Lower lobe of right lung (tissue), 2 donors: ENCODE data around the gene TLL1. TPM values are rescaled to one million over a fixed set of nuclear protein-coding genes. Genes with fewer than 3 reads are reported as not detected.

Experiments
- ATAC-seq, 2 donors: fragments of 200-7000 bp; cut with Tn5 transposase; one replicate each; pipeline ENCODE4 v1.9.1; 2020 to 2022; ENCODE audit warnings: mild to moderate bottlenecking in 2 of 2, moderate library complexity in 2 of 2
- DNase-seq: peaks from one replicate; pipeline ENCODE4 v3.0.0-alpha.2; 2020
- H3K27ac ChIP-seq: fragments of 200-600 bp; one replicate; pipeline ENCODE4 v1.8.0; 2022
- H3K27me3 ChIP-seq: fragments of 200-600 bp; one replicate; pipeline ENCODE4 v1.8.0; 2022; ENCODE audit warnings: low read depth
- H3K36me3 ChIP-seq: fragments of 200-600 bp; one replicate; pipeline ENCODE4 v1.8.0; 2022; ENCODE audit warnings: mild to moderate bottlenecking
- H3K4me1 ChIP-seq: fragments of 200-600 bp; one replicate; pipeline ENCODE4 v1.8.0; 2022
- H3K4me3 ChIP-seq: fragments of 200-600 bp; one replicate; pipeline ENCODE4 v1.8.0; 2022; ENCODE audit warnings: mild to moderate bottlenecking
- H3K9me3 ChIP-seq: fragments of 200-600 bp; one replicate; pipeline ENCODE4 v1.8.0; 2022
- CTCF ChIP-seq: fragments of 200-600 bp; IDR thresholded peaks from one replicate; pipeline ENCODE4 v1.8.0; 2022; ENCODE audit warnings: antibody characterized with exemption, mild to moderate bottlenecking
- intact Hi-C: fragments of 100-400 bp; cut with DNase I; formaldehyde crosslinking; loops from one replicate; pipeline ENCODE4 v1.11.0; 2022
- total RNA-seq: library from RNA; stranded (reverse); fragmentation: NEBNext Ultra II Directional; extraction: Animal tissue kit (Norgen Biotek cat#: 25700); gene quantifications from one replicate; pipeline ENCODE4 v1.2.1, GENCODE V29; 2021
- donor health status: DM: no; HTN: yes; CAD: no; lungs with severe emphysema.

TLL1 gene
- total RNA-seq, 1 donor from 2014 or later: 4.7 TPM

- Histone ChIP-seq H3K4me1 (no peaks in the 10 kb centered on the region), H3K36me3 (no peaks in the 10 kb centered on the region), H3K9me3 (no peaks in the 10 kb centered on the region), H3K27me3 (no peaks in the 10 kb centered on the region), H3K4me3 (no peak overlapping the region), H3K27ac (no peak overlapping the region)
- intact Hi-C loops: no loop called here
- DNase-seq (no peak), ATAC-seq (no peak)
- TF ChIP-seq CTCF: no peak
These were observed 146.6 kb downstream of the TLL1 start for GRCh38 chr4:166019441-166020220.

DNA sequence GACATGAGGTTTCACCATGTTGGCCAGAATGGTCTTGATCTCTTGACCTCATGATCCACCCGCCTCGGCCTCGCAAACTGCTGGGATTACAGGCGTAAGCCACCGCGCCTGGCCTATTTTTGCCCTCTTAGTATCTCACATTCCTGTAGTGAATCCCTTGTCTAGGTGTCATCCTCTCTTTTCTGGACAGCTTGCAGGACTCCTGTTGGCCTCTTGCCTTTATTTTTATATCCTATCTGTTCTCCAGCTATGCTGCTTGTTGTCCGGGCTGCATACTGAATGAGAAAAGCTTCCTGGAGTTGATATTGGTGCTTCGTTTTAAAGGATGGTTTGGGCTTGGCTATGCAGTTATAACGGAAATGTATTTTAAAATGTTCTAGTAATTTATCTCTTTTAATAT lies 148.6 kb downstream of the TLL1 start:
- ATAC-seq (no peak), DNase-seq (no peak)
- Histone ChIP-seq H3K27me3 (no peaks in the 10 kb centered on the region), H3K36me3 (no peaks in the 10 kb centered on the region), H3K4me1 (no peaks in the 10 kb centered on the region), H3K27ac (no peak overlapping the region), H3K9me3 (no peaks in the 10 kb centered on the region), H3K4me3 (no peak overlapping the region)
- no peak for TF ChIP-seq CTCF
- intact Hi-C loops: no loop called here

DNA sequence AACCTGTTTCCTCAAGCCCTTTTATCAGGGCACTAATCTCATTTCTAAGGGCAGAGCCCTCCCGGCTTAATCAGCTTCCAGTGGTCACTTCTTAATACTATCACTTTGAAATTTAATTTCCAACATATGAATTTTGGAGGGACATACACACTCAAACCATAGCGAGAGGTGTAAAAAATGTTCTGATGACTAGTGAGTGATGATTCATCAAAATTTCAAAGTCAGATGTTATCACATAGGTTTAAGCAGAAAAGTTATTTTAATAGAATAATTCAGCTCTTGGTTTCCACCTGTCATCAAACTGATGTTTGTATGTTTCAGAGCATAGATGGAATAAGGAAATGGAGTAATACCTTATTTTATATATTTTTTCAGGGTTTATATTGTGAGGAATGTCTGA lies 161.9 kb downstream of the TLL1 start:
- no peak for TF ChIP-seq CTCF
- Histone ChIP-seq H3K4me1 (no peaks in the 10 kb centered on the region), H3K36me3 (no peaks in the 10 kb centered on the region), H3K4me3 (no peak overlapping the region), H3K27me3 (no peaks in the 10 kb centered on the region), H3K9me3 (no peaks in the 10 kb centered on the region), H3K27ac (no peak overlapping the region)
- intact Hi-C loops: no loop called here
- ATAC-seq: no peak
- no peak for DNase-seq

GRCh38 chr4:166039822-166040221 lies 166.8 kb downstream of the TLL1 start:
- intact Hi-C loops: no loop called here
- TF ChIP-seq CTCF: no peak
- ATAC-seq: no peak
- H3K4me1 ChIP-seq: no peaks in the 10 kb centered on the region
- H3K9me3 ChIP-seq: no peaks in the 10 kb centered on the region
- H3K27me3 ChIP-seq: no peaks in the 10 kb centered on the region
- DNase-seq: no peak
- H3K36me3 ChIP-seq: no peaks in the 10 kb centered on the region
- no peak overlapping the region for H3K4me3 ChIP-seq
- no peak overlapping the region for H3K27ac ChIP-seq

DNA sequence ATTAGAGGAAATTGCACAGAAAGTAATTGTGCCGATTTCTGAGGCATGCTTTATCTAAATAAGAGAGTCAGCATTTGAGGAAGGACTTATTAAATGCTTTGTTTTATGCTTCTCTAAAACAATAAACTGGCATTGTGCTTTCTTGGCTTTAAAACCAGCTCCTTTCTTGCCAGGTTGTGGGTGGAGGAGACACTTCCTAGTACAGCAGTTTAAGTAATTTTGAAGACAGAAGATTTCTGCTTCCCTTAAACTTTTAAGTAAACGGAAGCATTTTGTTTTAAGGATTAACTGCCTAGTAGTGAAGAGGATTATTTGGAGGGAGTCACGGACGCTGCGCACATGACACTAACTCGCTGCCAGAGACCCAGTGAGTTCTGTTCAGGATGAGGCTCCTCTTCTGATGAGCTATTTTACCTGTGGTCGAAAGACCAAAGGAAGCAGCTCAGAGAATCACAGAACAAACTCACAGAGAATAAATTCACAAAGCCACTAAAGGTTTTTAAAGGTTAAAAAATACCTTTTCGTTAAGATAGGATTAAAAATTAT lies 169.5 kb downstream of the TLL1 start:
- DNase-seq: no peak
- intact Hi-C loops: no loop called here

More for the DNA sequence above, 169.5 kb downstream of the TLL1 start:
- no peaks in the 10 kb centered on the region for H3K9me3 ChIP-seq
- H3K27me3 ChIP-seq: no peaks in the 10 kb centered on the region
- no peak overlapping the region for H3K27ac ChIP-seq
- H3K36me3 ChIP-seq: no peaks in the 10 kb centered on the region
- TF ChIP-seq CTCF: no peak
- H3K4me3 ChIP-seq: no peak overlapping the region
- H3K4me1 ChIP-seq: no peaks in the 10 kb centered on the region
- no peak for ATAC-seq
